Measurements from ENCODE around the gene MME.
"Not testable (repeated sequence)": the region's sequence is repeated elsewhere in the genome, so short reads cannot be mapped to it uniquely, and the experiment has no call there.

Gene MME

DNA sequence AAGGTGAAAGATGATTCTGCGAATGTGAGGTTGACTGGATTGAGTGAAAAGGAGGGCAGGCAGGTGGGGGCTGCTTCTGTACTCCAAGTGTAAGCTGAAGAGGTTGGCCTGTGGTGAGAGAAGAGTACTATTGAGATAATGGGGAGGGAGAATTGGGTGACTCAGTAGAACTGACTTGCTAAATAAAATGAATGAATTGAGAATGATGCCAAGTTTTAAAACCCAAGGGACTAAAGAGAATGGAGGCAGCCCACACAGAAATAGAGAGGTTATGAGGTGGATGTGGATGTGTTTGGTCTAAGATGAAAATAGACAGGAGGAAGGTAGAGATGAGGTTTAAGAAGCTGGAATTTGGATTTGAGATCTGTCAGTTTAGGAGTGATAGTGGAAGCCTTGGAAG lies 5.9 kb downstream of the MME start:
- no peak for DNase-seq

DNA sequence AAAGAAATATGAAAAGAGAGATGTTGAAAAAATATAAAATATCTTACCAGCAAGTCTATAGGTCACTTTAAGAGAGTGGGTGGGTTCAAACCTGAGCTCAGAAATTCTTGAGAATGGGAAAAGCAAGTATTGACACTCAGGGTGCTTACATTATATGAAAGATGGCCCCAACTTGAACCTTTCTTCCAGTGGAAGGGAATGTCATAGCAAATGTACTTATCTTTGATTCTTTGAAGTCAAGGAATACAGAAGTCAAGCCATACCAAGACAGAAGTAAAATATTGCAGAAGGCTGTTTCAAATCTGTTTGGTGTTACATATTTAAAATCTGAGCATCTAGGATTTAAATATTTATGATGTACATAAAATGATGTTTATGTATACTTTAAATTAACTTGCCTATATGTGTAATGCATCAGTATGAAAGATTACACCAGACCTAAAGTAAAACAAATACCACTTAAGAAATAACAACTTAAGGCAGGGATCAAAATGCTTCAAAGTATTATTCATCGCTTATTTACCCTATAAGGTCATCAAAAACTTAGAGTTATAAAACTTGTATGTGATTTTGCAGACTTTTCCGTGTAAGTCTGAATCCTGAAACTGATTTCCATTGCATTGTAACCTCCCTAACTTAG lies 8.7 kb downstream of the MME start:
- no peak for DNase-seq

DNA sequence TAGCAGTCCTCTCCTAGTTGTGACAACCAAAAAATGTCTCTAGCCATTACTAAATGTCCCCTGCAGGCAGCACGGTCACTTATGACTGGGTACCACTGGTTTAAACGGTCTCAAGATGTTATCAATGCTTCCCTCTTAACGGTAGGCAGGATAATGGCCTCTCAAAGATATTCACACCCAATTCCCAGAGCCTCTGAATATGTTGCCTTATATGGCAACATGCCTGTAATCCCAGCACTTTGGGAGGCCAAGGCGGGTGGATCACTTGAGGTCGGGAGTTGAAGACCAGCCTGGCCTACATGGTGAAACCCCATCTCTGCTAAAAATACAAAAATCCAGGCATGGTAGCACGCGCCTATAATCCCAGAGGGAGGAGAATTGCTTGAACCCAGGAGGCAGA lies 9.4 kb downstream of the MME start:
- no peak for DNase-seq

DNA sequence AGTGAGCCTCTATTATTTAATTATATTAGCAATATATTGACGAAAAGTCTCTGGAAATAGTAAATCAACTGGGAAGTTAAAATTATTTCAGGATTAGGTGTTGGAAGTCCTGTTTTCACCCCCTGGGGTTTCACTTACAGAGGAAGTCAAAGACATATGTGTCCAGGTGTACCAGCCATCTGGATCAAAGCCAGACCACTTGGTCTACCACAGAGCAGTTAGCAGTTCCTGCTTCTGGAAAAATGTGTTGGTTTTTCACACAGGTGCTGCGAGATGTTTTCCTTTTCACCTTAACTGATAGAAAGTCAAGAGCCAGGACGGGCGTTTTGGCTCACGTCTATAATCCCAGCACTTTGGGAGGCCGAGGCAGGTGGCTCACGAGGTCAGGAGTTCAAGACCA lies 13.1 kb downstream of the MME start:
- DNase-seq, result no peak

DNA sequence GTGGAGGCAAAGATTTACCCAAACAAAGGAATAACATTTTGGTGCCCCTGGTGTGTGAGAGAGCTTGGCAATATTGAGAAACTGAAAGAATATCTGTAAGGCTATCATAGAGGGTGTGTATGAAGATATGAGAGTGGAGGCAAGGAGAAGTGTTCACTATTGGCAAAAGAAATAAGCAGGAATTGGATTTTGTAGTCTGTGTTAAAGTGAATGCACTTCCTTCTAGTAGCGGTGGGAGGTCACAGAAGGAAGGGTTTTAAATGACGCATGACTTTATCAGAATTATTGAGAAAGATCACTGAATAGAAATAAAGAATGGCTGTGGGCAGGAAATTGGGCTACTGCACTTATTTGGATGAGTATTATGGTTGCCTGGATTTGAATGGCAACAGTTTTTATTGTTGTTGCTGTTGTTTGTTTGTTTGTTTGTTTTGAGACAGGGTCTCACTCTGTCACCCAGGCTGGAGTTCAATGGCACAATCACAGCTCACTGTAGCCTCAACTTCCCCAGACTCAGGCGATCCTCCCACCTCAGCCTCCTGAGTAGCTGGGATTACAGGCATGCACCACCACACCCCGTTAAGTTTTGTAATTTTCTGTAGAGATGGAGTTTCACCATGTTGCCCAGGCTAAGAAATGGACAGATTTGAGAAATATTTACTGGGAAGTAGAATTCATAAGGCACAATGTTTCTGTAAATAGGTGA lies 16.3 kb downstream of the MME start:
- no peak for DNase-seq

DNA sequence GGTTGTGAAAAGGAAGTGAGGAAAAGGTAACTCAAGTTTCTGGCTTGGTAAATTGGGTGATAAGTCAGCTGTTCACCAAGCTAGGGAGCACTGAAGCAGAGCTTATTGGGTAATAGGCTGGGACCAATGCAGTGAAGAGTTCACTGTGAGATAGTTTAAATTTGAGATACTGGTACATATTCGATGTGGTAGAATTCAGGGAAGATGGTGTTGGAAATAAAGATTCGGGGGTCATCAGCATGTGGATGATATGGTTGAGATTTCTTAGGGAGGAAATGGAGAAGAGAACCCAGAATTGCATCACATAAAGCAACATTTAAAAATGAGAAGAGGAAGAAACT lies 16.9 kb downstream of the MME start:
- DNase-seq, result no peak

DNA sequence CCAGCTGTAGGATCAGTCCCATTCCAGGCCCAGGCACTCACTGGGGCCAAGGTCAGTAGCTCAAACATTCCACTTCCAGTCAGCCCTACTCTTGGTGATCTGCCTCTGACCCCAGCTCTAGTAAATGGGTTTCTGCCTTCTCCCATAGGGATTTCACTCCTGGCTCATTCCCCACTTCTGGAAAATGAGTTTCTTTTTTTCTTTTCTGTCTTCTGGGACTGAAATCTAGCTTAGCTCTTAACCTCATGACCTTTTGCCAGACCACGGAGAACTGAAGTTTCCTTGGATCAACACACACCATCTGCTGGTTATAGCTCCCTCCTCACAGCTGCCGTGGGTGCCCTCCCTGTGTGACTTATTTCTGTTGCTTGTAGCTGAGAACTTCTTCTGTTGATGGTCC lies 21.3 kb downstream of the MME start:
- DNase-seq, result no peak

DNA sequence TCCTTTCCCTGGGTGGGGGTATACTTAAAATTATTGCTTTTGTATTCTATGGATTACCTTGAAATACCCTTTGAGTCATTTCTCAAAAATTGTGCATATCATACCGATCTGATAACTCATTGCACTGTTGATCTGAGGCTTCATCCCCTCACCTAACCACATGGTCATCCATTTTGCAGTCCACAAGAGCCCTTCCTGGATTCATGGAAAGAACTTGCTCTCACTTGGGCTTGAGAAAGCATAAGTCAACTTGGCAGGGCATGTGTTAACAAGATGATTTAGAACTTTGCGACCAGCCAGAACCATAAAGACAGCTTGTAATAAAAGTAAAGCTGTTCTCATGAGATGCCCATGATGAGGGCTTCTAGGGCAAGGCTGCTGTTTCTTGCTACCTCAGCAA lies 22.2 kb downstream of the MME start:
- DNase-seq, result no peak

DNA sequence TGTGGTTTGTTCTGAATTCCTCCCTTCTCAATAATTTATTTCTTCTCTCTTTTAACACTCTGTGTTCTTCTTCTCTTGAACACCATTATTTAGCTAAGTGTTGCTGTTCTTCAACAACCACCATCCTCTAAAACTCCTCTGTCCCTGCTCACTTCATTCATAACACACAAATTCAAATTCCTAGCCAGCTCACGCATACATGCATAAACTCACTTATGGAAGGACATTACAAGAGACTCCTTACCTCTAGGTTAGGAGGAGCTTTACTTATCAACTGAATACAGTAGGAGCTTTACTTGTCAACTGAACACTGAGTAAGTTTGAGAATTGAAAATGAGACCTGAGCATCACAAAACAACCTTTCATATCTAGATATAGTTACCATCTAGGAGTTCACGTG lies 23.6 kb downstream of the MME start:
- no peak for DNase-seq

DNA sequence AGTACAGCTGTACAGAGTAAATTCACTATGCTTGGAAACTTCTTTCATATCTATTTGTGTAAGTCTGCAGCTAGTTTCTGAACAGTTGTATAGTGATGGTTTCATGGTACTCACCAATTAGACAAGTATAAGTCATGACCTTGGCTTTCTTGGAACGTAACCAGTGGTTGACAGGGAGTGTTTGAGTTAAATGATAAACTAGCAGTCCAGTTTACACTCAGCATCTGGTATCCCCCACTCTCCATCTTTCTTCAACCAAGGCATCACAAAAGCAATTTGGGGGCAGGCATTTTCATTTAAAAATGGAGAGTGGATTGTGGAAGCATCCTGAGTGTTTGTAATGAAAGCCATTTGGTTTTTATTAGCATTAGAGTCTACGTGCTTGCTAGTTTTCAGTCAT lies 26.0 kb downstream of the MME start:
- DNase-seq, result no peak

DNA sequence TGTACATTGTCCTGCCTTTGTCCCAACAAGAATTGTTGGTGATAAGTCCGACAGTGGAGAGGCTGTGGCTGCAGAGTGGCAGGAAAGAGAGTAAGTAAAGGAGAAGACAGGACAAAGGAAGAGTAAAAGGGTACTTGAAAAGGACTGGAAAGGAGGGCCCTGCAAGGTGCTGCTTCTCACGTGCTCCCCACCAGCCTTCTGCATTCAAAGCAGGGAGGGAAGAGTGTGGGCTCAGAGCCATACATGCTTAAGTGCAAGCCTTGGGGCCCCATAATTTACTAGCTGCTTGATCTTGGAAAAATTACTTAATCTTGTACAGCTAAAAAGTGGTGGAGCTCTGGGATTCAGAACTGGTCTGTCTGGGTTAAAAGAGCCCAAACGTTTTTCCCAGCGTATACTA lies 29.9 kb downstream of the MME start:
- no peak for DNase-seq

DNA sequence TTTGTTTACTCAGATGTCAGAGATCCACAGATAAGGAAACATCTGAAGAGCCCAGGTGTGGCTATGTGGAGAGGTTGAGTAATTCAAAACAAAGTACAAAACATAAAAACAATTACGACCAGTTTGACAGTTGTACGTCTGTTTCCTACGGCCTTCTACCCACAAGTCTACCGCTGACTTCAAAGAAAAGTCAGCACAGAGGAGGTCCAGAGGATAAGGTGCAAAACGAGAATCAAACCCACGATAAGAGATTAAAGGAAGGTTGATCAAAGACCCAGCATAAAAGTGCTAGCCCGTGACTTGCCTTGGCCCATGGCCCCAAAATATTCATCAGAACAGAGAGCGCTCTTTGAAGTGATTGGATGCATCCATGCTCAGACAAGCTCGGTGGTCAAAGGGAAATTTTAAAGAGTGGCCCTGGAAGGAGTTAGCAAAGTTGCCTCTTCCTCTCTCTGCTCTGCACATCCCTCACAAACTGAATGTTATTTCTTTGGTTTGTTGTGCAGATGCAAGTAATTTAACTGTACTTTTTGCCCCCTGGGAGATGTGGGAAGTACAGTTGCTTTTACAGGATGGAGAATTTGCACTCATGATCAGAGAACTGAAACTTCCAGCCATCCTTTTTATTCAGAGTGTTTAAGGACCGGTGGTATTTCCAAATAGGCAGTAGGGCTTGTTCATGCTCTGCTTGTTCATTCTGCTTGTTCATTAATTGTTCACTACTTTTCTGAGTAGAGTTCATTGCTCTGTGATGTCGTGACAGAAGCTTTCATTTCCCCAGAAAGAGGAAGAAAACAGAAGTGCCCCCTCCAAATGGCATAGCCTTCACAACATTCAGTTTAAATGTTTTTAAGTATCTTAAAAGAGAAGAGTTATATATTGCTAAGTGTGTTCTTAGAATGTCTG lies 31.1 kb downstream of the MME start:
- DNase-seq, result no peak

DNA sequence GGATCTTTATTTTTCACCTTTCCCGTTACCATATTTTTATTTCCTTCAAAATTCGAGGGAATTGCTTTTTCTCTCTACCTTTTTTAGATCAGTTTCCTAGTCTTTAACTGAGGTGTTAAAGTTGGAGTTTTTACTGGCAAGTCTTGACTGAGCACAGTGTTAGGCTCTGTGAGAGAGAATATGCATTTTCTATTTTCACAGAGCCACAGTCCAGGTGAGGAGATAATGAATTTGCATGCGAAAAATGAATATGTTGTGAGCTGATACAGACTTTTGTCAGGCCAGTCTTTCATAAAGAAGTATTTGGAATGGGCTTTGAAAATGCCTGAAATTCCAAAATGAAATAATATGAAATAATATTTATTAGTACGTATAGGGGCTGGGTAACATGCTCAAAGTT lies 31.9 kb downstream of the MME start:
- DNase-seq, result no peak

DNA sequence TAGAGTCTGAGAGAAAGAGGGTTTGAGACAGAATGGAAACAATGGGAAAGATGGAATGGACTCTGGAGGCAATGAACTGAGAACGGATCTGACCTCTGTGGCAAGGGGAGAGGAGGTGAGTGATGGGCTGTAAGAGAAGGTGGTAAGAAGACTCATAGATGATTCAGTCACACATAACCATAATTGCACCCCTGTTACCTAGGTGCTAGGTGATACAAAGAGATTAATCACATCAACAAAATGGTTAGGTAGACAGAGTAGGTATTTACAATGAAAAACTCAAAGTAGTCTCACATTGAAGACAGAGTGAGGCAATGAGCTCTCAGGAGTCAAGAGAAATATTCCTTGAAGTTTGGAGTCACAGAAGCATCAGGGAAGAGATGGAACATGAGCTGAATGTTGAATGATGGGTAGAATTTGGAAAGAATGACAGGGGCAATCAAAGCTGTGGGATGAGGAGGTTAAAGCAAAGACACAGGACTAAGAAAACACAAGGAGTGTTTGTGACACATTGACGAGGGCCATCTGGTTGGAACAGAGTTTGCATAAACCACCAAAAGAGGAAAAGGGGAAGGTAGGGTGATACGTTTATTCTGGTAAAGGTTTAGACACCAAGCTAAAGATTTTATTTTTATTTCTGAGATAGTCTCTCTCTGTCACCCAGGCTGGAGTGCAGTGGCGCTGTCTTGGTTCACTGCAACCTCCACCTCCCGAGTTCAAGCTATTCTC lies 32.7 kb downstream of the MME start:
- DNase-seq, result no peak

DNA sequence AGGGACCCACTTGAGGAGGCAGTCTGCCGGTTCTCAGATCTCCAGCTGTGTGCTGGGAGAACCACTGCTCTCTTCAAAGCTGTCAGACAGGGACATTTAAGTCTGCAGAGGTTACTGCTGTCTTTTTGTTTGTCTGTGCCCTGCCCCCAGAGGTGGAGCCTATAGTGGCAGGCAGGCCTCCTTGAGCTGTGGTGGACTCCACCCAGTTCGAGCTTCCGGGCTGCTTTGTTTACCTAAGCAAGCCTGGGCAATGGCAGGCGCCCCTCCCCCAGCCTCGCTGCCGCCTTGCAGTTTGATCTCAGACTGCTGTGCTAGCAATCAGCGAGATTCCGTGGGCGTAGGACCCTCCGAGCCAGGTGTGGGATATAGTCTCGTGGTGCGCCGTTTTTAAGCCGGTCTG lies 44.6 kb downstream of the MME start:
- not testable (repeated sequence) for DNase-seq

DNA sequence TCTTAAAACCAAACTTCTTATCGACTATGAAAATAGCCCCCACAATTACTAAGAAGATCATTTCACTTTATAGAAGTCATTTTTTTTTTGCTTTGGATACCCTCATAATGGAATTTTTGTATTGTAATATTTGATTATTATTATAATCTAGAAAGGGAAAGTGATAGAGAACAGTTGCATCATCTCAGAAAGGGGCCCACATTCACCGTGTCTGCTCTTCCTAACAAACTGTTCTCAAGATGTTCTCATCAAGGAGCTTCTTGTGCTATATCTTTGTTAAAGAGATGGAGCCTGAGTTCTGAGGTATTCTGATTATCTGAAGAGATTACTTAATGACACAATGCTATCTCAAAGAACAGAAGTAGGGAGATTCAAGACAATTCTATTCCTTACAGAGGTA lies 49.3 kb downstream of the MME start:
- no peak for DNase-seq

DNA sequence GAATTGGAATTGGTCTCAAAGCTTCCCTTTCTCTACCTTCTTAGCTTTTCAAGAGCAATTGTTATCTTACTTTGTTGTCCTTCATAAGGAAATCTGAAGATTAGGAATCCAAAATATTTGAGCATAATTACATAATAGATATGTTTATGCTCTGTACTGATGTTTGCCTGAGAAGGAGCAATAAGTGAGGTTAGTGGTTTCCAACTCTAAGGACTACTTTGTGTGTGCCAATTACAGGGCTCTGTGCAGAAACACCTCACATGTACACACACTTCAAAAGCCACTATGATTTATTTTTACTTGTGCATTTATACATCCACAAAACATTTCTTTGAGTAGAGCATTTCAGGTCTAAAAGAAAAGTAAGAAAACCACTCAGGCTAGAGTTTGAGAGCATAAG lies 49.9 kb downstream of the MME start:
- DNase-seq, result no peak

DNA sequence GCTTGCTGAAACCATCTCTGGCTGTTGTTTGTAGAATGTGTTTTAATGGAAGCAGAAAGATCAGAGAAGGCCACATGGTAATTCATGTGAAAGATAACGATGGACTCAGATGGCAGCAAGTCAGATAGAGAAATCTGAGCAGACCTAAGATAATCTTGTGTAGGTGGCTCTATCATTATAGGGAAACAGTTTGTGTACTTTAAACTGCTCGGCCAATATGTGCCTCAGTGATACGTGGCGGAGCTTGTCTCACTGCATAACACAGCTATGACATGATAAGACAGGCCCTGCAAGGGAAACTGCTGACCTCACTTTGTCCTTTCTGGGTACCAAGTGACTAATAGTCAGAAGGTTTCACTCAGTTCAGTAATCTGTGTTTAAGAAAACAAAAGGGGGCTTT lies 51.0 kb downstream of the MME start:
- DNase-seq, result no peak

DNA sequence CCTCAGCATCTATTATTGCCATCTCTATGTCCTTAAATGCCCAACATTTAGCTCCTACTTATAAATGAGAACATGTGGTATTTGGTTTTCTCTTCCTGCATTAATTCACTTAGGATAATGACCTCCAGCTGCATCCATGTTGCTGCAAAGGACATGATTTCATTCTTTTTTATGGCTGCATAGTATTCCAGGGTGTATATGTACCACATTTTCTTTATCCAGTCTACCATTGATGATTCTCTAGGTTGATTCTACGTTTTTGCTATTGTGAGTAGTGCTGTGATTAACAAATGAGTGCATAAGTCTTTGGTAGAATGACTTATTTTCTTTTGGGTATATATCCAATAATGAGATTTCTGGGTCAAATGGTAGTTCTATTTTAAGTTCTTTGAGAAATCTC lies 54.2 kb downstream of the MME start:
- DNase-seq, result not testable (repeated sequence)

DNA sequence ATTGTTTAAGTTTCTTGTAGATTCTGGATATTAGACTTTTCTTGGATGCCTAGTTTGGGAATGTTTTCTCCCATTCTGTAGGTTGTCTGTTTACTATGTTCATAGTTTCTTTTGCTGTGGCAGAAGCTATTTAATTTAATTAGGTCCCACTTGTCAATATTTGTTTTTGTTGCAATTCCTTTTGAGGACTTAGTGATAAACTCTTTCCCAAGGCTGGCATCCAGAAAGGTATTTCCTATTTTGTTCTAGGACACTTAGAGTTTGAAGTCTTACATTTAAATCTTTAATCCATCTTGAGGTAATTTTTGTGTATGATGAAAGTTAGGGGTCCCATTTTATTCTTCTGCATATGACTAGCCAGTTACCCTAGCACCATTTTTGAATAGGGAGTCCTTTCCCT lies 54.9 kb downstream of the MME start:
- DNase-seq, result no peak

DNA sequence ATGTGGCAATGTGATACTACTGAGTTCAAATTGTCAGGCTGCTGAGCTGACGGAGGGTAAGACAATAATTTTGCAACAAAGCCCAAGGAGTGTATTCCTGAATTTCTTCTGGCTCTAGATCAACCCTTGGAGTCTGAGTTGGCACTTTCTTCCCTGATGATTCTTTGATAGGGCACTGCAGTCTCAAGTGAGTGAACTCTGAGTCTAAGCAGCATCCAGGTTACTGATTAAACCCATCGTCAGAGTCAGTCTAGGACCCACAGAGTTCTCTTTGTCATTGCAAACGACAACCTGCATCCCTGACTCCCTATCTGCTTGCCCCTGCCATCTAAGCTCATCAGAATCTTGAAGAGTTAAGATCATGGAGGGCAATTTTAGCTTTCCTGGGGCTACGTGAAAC lies 58.6 kb downstream of the MME start:
- DNase-seq, result no peak

DNA sequence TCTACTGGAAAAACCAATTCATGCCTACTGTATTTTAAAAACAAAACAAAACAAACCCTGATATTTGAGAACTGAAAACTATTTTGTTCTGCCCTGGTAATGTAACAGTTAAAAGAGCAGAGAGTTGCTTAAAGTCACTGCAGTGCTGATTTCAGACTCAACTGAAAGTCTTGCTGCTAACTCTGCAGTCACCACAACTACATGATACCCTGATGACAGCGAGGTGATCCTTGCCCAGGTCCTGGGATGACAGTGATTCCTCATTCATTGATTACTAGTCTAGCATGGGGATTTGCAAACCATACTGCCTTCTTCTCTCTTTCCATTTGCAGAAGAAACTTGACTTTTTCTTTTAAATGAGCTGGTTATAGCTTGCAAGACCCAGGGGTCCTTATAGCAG lies 67.5 kb downstream of the MME start:
- DNase-seq, result no peak

DNA sequence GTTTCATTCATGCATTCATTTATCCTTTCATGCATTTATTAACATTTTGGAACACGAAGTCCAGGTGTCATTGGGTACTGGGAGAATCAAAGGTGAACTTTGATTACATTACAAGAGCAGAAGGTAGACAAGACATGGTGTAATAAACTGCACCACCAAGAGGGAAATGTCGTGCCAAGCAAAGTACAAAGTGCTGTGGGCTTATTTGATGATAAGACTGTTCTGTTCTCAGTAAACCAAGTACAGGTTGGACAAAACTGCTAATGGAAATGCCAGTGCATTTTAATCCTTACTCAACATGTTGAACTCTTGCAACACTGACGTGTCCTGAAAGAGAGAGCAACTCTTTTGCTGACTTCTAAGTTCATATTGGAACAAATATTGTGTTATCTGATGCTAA lies 69.4 kb downstream of the MME start:
- DNase-seq, result no peak

All from activated CD4-positive, alpha-beta T cell treated with anti-CD3 and anti-CD28 coated beads, Interleukin-2, Interleukin-6, amounts not matched to agents 100 ng/mL and 50 ng/mL, durations not matched to agents 16 hours and 8 hours (primary cell).